ENCODE results near the gene BCOR. TPM values are rescaled to one million over a fixed set of nuclear protein-coding genes. Genes with fewer than 3 reads are reported as not detected.

Gene BCOR
- total and polyA plus RNA-seq, 2 of the 13 experiments (the other 11 are each of a cell fraction or from before 2014, with no cell fraction given), result 14.3 to 15.2 TPM

GRCh38 chrX:40103565-40104323 is 6.0 kb upstream of the BCOR start:
- CTCF ChIA-PET (ENCODE audit: low intra/inter-chr PET ratio, low total read pairs), result no interaction called here
- BruUV-seq (replicated peaks), result no TSS peak
- Histone ChIP-seq H3K4me3 (replicated peaks in 1 of 3; ENCODE audit: insufficient read depth in 1 of 3, low read depth in 2 of 3, low read length in 3 of 3) (no peak overlapping the region), H3K79me2 (ENCODE audit: insufficient read depth, low read length) (peaks cover 14% of the 10 kb centered on the region), H2AFZ (ENCODE audit: low read length) (no peak overlapping the region), H3K9ac (ENCODE audit: insufficient read depth, low read depth, low read length) (no peak overlapping the region), H3K9me3 (ENCODE audit: low read length) (no peaks in the 10 kb centered on the region), H3K4me1 (ENCODE audit: insufficient read depth, low read length) (peaks cover 49% of the 10 kb centered on the region), H4K20me1 (ENCODE audit: insufficient read depth, low read length) (no peaks in the 10 kb centered on the region), H3K4me2 (ENCODE audit: low read depth, low read length) (no peak overlapping the region), H3K36me3 (replicated peaks in 1 of 2; ENCODE audit: control insufficient read depth in 1 of 2, insufficient read depth in 2 of 2, low read length in 2 of 2) (no peaks in the 10 kb centered on the region), H3K27ac (ENCODE audit: extremely low read length, insufficient read depth, low read length) (no peak overlapping the region), H3K27me3 (ENCODE audit: control insufficient read depth in 1 of 2, insufficient read depth in 2 of 2, low read length in 2 of 2) (no peaks in the 10 kb centered on the region)
- 94% methylated on average over 20 of the region's 22 CpGs for WGBS (ENCODE audit: low lambda C conversion rate)
- POLR2A ChIA-PET, result interaction anchor here (0.8 to 2.9 kb wide), 6 partner anchors 10 to 91 kb away, joined by 3 to 24 read pairs (median 3); no protein-coding TSS in a partner anchor
- in situ Hi-C loops (cut with HindIII; ENCODE audit: extremely low pct_ligation_motif_present, low pct_unique_long_range_greater_than_20kb) (no loop called here), intact Hi-C loops (cut with micrococcal nuclease; ENCODE audit: unreplicated experiment) (no loop called here)
- TF ChIP-seq ZNF550 (CRISPR knock-in tag; IDR thresholded peaks at IDR 0.05; ENCODE audit: borderline replicate concordance) (no peak), ZNF136 (CRISPR knock-in tag; IDR thresholded peaks at IDR 0.05; ENCODE audit: low read depth) (no peak), ZSCAN20 (CRISPR knock-in tag; IDR thresholded peaks at IDR 0.05; ENCODE audit: borderline replicate concordance) (no peak), ZNF441 (CRISPR knock-in tag; IDR thresholded peaks at IDR 0.05; ENCODE audit: borderline replicate concordance) (no peak), ZFX (CRISPR knock-in tag; IDR thresholded peaks at IDR 0.05; ENCODE audit: low read depth) (no peak), EEA1 (CRISPR knock-in tag; IDR thresholded peaks at IDR 0.05; ENCODE audit: borderline replicate concordance) (no peak), ZBTB20 (CRISPR knock-in tag; IDR thresholded peaks at IDR 0.05; ENCODE audit: borderline replicate concordance, low read depth) (no peak)
- DNase-seq (ENCODE audit: low spot score) (no peak), ATAC-seq (no peak), FAIRE-seq (no peak)
